Activated T-helper 1 cell treated with anti-CD3 and anti-CD28 coated beads, Interleukin-12 subunit alpha, Interleukin-12 subunit beta, Interleukin-2, Interleukin-4 antibody, amounts not matched to agents 30 ng/mL and 10 ng/mL and 1 ng/mL, durations not matched to agents 14 hours and 24 hours and 36 hours (primary cell): ENCODE results near the gene ZNF439. TPM values are rescaled to one million over a fixed set of nuclear protein-coding genes. Genes with fewer than 3 reads are reported as not detected.
A peak's percentile ranks its signal among the peaks of the same experiment; 100 is the strongest.
"Not testable (repeated sequence)": the region's sequence is repeated elsewhere in the genome, so short reads cannot be mapped to it uniquely, and the experiment has no call there.

Experiments used
- DNase-seq: peaks from one replicate; pipeline ENCODE4 v3.0.0; 2021; ENCODE audit warnings: low spot score
- H3K27ac Mint-ChIP-seq: one replicate; pipeline ENCODE4 v1.8.0; 2021; ENCODE audit warnings: mild to moderate bottlenecking, mixed read lengths
- H3K27me3 Mint-ChIP-seq: one replicate; pipeline ENCODE4 v1.8.0; 2022; ENCODE audit warnings: mild to moderate bottlenecking, moderate library complexity, mixed read lengths; ENCODE audit not compliant: insufficient read depth
- H3K36me3 Mint-ChIP-seq: one replicate; pipeline ENCODE4 v1.8.0; 2021; ENCODE audit warnings: low read depth, mixed read lengths
- H3K4me1 Mint-ChIP-seq: one replicate; pipeline ENCODE4 v1.8.0; 2021; ENCODE audit warnings: low read depth, mixed read lengths
- H3K4me3 Mint-ChIP-seq: one replicate; pipeline ENCODE4 v1.8.0; 2021; ENCODE audit warnings: mild to moderate bottlenecking, moderate library complexity, mixed read lengths
- H3K9me3 Mint-ChIP-seq: one replicate; pipeline ENCODE4 v1.8.0; 2021; ENCODE audit warnings: mixed read lengths
- intact Hi-C: fragments of 100-400 bp; cut with micrococcal nuclease; formaldehyde crosslinking; loops from one replicate; pipeline ENCODE4 v1.15.1; 2024
- total RNA-seq: library from RNA; stranded (reverse); gene quantifications from 2 replicates; pipeline ENCODE4 v1.2.3, GENCODE V29; 2022

The ZNF439 gene
- total RNA-seq, 1 donor from 2014 or later = 3.6 TPM

- Mint-ChIP-seq H3K4me3 (no peak overlapping the region), H3K9me3 (peaks cover 13% of the 10 kb centered on the region), H3K36me3 (no peaks in the 10 kb centered on the region), H3K27ac (no peak overlapping the region), H3K4me1 (peaks cover 4% of the 10 kb centered on the region), H3K27me3 (no peaks in the 10 kb centered on the region)
- DNase-seq = no peak
- intact Hi-C loops = loop anchor here (5.0 kb wide), 1 partner anchor 177 kb away; no protein-coding TSS in a partner anchor
Observed at GRCh38 chr19:11880598-11880997, 32.1 kb downstream of the ZNF439 start.

GRCh38 chr19:11881151-11881800 lies 32.8 kb downstream of the ZNF439 start:
- peaks cover 11% of the 10 kb centered on the region for H3K9me3 Mint-ChIP-seq
- H3K27ac Mint-ChIP-seq = no peak overlapping the region
- intact Hi-C loops = loop anchor here (1.0 to 5.0 kb wide), 5 partner anchors 42 to 260 kb away; no protein-coding TSS in a partner anchor
- H3K36me3 Mint-ChIP-seq = peaks cover under 1% of the 10 kb centered on the region
- H3K27me3 Mint-ChIP-seq = no peaks in the 10 kb centered on the region
- DNase-seq = peak; percentile 43
- peaks cover 4% of the 10 kb centered on the region for H3K4me1 Mint-ChIP-seq
- no peak overlapping the region for H3K4me3 Mint-ChIP-seq

GRCh38 chr19:11882606-11883005 lies 34.1 kb downstream of the ZNF439 start:
- Mint-ChIP-seq H3K4me3 (no peak overlapping the region), H3K27ac (no peak overlapping the region), H3K4me1 (peaks cover 7% of the 10 kb centered on the region), H3K36me3 (peaks cover 4% of the 10 kb centered on the region), H3K27me3 (no peaks in the 10 kb centered on the region), H3K9me3 (peaks cover 12% of the 10 kb centered on the region)
- intact Hi-C loops = loop anchor here (5.0 kb wide), 1 partner anchor 175 kb away; no protein-coding TSS in a partner anchor
- DNase-seq = no peak

GRCh38 chr19:11887234-11887610 lies 38.7 kb downstream of the ZNF439 start:
- peaks cover 5% of the 10 kb centered on the region for H3K9me3 Mint-ChIP-seq
- H3K27ac Mint-ChIP-seq = no peak overlapping the region
- H3K27me3 Mint-ChIP-seq = no peaks in the 10 kb centered on the region
- H3K36me3 Mint-ChIP-seq = peaks cover 4% of the 10 kb centered on the region
- no peak for DNase-seq
- peaks cover 20% of the 10 kb centered on the region for H3K4me1 Mint-ChIP-seq
- peak overlapping the region; percentile 84 for H3K4me3 Mint-ChIP-seq
- intact Hi-C loops = no loop called here

- Mint-ChIP-seq H3K4me3 (peak within 1 kb of the TSS; percentile 84), H3K9me3 (peaks cover 5% of the 10 kb centered on the region), H3K27ac (peak within 1 kb of the TSS; percentile 61), H3K36me3 (peaks cover 4% of the 10 kb centered on the region), H3K4me1 (peaks cover 20% of the 10 kb centered on the region), H3K27me3 (no peaks in the 10 kb centered on the region)
- intact Hi-C loops = no loop called here
- peak; percentile 14 for DNase-seq
Observed at GRCh38 chr19:11887611-11888531, 39.3 kb downstream of the ZNF439 start, which contains the start of gene ZNF69. Gene ZNF69, plus strand, starts transcription at chr19:11887782. Its CDS starts 142 bp downstream, at chr19:11887924.

- DNase-seq, H3K36me3 Mint-ChIP-seq, intact Hi-C loops, H3K27me3 Mint-ChIP-seq, H3K4me3 Mint-ChIP-seq, H3K27ac Mint-ChIP-seq: not testable (repeated sequence)
- Mint-ChIP-seq H3K4me1 (peaks cover 20% of the 10 kb centered on the region), H3K9me3 (peaks cover 20% of the 10 kb centered on the region)
Observed at GRCh38 chr19:11889901-11890300, 41.4 kb downstream of the ZNF439 start.

GRCh38 chr19:11890634-11891033 lies 42.1 kb downstream of the ZNF439 start:
- peaks cover 6% of the 10 kb centered on the region for H3K36me3 Mint-ChIP-seq
- no peak overlapping the region for H3K4me3 Mint-ChIP-seq
- intact Hi-C loops = no loop called here
- no peak overlapping the region for H3K27ac Mint-ChIP-seq
- no peaks in the 10 kb centered on the region for H3K27me3 Mint-ChIP-seq
- H3K9me3 Mint-ChIP-seq = peaks cover 25% of the 10 kb centered on the region
- H3K4me1 Mint-ChIP-seq = peaks cover 20% of the 10 kb centered on the region
- no peak for DNase-seq

- H3K4me3 Mint-ChIP-seq = no peak overlapping the region
- DNase-seq = no peak
- no peaks in the 10 kb centered on the region for H3K27me3 Mint-ChIP-seq
- H3K4me1 Mint-ChIP-seq = no peaks in the 10 kb centered on the region
- no peak overlapping the region for H3K27ac Mint-ChIP-seq
- peaks cover 35% of the 10 kb centered on the region for H3K9me3 Mint-ChIP-seq
- intact Hi-C loops = no loop called here
- H3K36me3 Mint-ChIP-seq = peaks cover 3% of the 10 kb centered on the region
Observed at GRCh38 chr19:11894851-11895250, 46.3 kb downstream of the ZNF439 start.

- H3K4me1 Mint-ChIP-seq = no peaks in the 10 kb centered on the region
- intact Hi-C loops = no loop called here
- peaks cover 69% of the 10 kb centered on the region for H3K9me3 Mint-ChIP-seq
- no peak overlapping the region for H3K27ac Mint-ChIP-seq
- no peak for DNase-seq
- H3K4me3 Mint-ChIP-seq = no peak overlapping the region
- H3K36me3 Mint-ChIP-seq = peaks cover 7% of the 10 kb centered on the region
- no peaks in the 10 kb centered on the region for H3K27me3 Mint-ChIP-seq
Observed at GRCh38 chr19:11902228-11902627, 53.7 kb downstream of the ZNF439 start.

- intact Hi-C loops = no loop called here
- H3K27ac Mint-ChIP-seq = no peak overlapping the region
- DNase-seq = no peak
- no peak overlapping the region for H3K4me3 Mint-ChIP-seq
- peaks cover 77% of the 10 kb centered on the region for H3K9me3 Mint-ChIP-seq
- peaks cover 5% of the 10 kb centered on the region for H3K36me3 Mint-ChIP-seq
- no peaks in the 10 kb centered on the region for H3K27me3 Mint-ChIP-seq
- H3K4me1 Mint-ChIP-seq = no peaks in the 10 kb centered on the region
Observed at GRCh38 chr19:11905928-11906327, 57.4 kb downstream of the ZNF439 start.

GRCh38 chr19:11911937-11912336 lies 63.4 kb downstream of the ZNF439 start:
- H3K9me3 Mint-ChIP-seq = peaks cover 56% of the 10 kb centered on the region
- H3K27me3 Mint-ChIP-seq, H3K27ac Mint-ChIP-seq, H3K4me1 Mint-ChIP-seq, intact Hi-C loops, H3K4me3 Mint-ChIP-seq, DNase-seq, H3K36me3 Mint-ChIP-seq: not testable (repeated sequence)

- intact Hi-C loops, H3K4me1 Mint-ChIP-seq, H3K27me3 Mint-ChIP-seq, H3K4me3 Mint-ChIP-seq, H3K36me3 Mint-ChIP-seq, H3K27ac Mint-ChIP-seq, DNase-seq: not testable (repeated sequence)
- peaks cover 40% of the 10 kb centered on the region for H3K9me3 Mint-ChIP-seq
Observed at GRCh38 chr19:11914417-11915051, 66.0 kb downstream of the ZNF439 start.
